Measurements from ENCODE around the gene IKZF3.

IKZF3 gene

GRCh38 chr17:39774047-39774446, 90.1 kb downstream of the IKZF3 start:
- Histone ChIP-seq H3K27ac (ENCODE audit: low read length) (peak overlapping the region; percentile 99), H3K36me3 (replicated peaks; ENCODE audit: low read depth, low read length) (peaks cover 40% of the 10 kb centered on the region), H3K27me3 (ENCODE audit: low read depth, low read length) (no peaks in the 10 kb centered on the region), H3K4me2 (ENCODE audit: low read length) (peak overlapping the region; percentile 77), H3K9me3 (ENCODE audit: insufficient read depth, low read length) (no peaks in the 10 kb centered on the region), H4K20me1 (ENCODE audit: insufficient read depth, low read length) (peaks cover 2% of the 10 kb centered on the region; the same call in 1 of the 2 replicates), H2AFZ (ENCODE audit: low read depth, low read length) (no peak overlapping the region), H3K4me3 (ENCODE audit: low read length) (peak overlapping the region; percentile 56), H3K4me1 (ENCODE audit: low read length) (peaks cover 99% of the 10 kb centered on the region), H3K79me2 (ENCODE audit: low read length) (peaks cover 75% of the 10 kb centered on the region), H3K9ac (ENCODE audit: low read length) (peak overlapping the region; percentile 93)
- TF ChIP-seq EZH2phosphoT487 (IDR thresholded peaks at IDR 0.05; ENCODE audit: low read depth) (no peak), CTCF (IDR thresholded peaks at IDR 0.05; ENCODE audit: low read depth, low read length) (no peak)

- Histone ChIP-seq H4K20me1 (ENCODE audit: insufficient read depth, low read length) (peaks cover 5% of the 10 kb centered on the region; the same call in 1 of the 2 replicates), H3K36me3 (replicated peaks; ENCODE audit: low read depth, low read length) (peaks cover 47% of the 10 kb centered on the region), H3K4me2 (ENCODE audit: low read length) (peak overlapping the region; percentile 77), H3K27me3 (ENCODE audit: low read depth, low read length) (no peaks in the 10 kb centered on the region), H3K4me1 (ENCODE audit: low read length) (peaks cover 99% of the 10 kb centered on the region), H3K9ac (ENCODE audit: low read length) (peak overlapping the region; percentile 93), H3K4me3 (ENCODE audit: low read length) (peak overlapping the region; percentile 56), H2AFZ (ENCODE audit: low read depth, low read length) (no peak overlapping the region), H3K79me2 (ENCODE audit: low read length) (peaks cover 79% of the 10 kb centered on the region), H3K27ac (ENCODE audit: low read length) (peak overlapping the region; percentile 99), H3K9me3 (ENCODE audit: insufficient read depth, low read length) (no peaks in the 10 kb centered on the region)
- no peak for TF ChIP-seq EZH2phosphoT487 (IDR thresholded peaks at IDR 0.05; ENCODE audit: low read depth)
- TF ChIP-seq CTCF (IDR thresholded peaks at IDR 0.05; ENCODE audit: low read depth, low read length): no peak
These were observed 90.9 kb downstream of the IKZF3 start for GRCh38 chr17:39772987-39773934.

- Histone ChIP-seq H3K36me3 (replicated peaks; ENCODE audit: low read depth, low read length) (peaks cover 53% of the 10 kb centered on the region), H3K4me3 (ENCODE audit: low read length) (peak overlapping the region; percentile 0; the same call in 1 of the 2 replicates), H3K9me3 (ENCODE audit: insufficient read depth, low read length) (no peaks in the 10 kb centered on the region), H4K20me1 (ENCODE audit: insufficient read depth, low read length) (peaks cover 5% of the 10 kb centered on the region; the same call in 1 of the 2 replicates), H3K27ac (ENCODE audit: low read length) (peak overlapping the region; percentile 99), H3K4me1 (ENCODE audit: low read length) (peaks cover 96% of the 10 kb centered on the region), H2AFZ (ENCODE audit: low read depth, low read length) (no peak overlapping the region), H3K9ac (ENCODE audit: low read length) (peak overlapping the region; percentile 68), H3K4me2 (ENCODE audit: low read length) (peak overlapping the region; percentile 77), H3K79me2 (ENCODE audit: low read length) (peaks cover 86% of the 10 kb centered on the region), H3K27me3 (ENCODE audit: low read depth, low read length) (no peaks in the 10 kb centered on the region)
- TF ChIP-seq EZH2phosphoT487 (IDR thresholded peaks at IDR 0.05; ENCODE audit: low read depth) (no peak), CTCF (IDR thresholded peaks at IDR 0.05; ENCODE audit: low read depth, low read length) (no peak)
These were observed 91.7 kb downstream of the IKZF3 start for GRCh38 chr17:39772415-39772814.

GRCh38 chr17:39769974-39770587, 94.0 kb downstream of the IKZF3 start:
- peaks cover 85% of the 10 kb centered on the region for H3K4me1 ChIP-seq (ENCODE audit: low read length)
- peak overlapping the region; percentile 77 for H3K4me2 ChIP-seq (ENCODE audit: low read length)
- H2AFZ ChIP-seq (ENCODE audit: low read depth, low read length): no peak overlapping the region
- H3K4me3 ChIP-seq (ENCODE audit: low read length): peak overlapping the region; percentile 47
- no peaks in the 10 kb centered on the region for H3K9me3 ChIP-seq (ENCODE audit: insufficient read depth, low read length)
- TF ChIP-seq EZH2phosphoT487 (IDR thresholded peaks at IDR 0.05; ENCODE audit: low read depth): 0 out of 2 replicates have a peak, but pooled peaks have one; percentile 22
- TF ChIP-seq CTCF (IDR thresholded peaks at IDR 0.05; ENCODE audit: low read depth, low read length): no peak
- H3K27me3 ChIP-seq (ENCODE audit: low read depth, low read length): no peaks in the 10 kb centered on the region
- H3K27ac ChIP-seq (ENCODE audit: low read length): peak overlapping the region; percentile 99
- H3K79me2 ChIP-seq (ENCODE audit: low read length): peaks cover 89% of the 10 kb centered on the region
- peaks cover 67% of the 10 kb centered on the region for H3K36me3 ChIP-seq (replicated peaks; ENCODE audit: low read depth, low read length)
- H3K9ac ChIP-seq (ENCODE audit: low read length): peak overlapping the region; percentile 68
- peaks cover 11% of the 10 kb centered on the region; the same call in 1 of the 2 replicates for H4K20me1 ChIP-seq (ENCODE audit: insufficient read depth, low read length)
